K562 (cell line): ENCODE data around the gene PRICKLE3.

ENCODE experiments used
- HDAC8 ChIP-seq: fragments of 450-650 bp; IDR thresholded peaks from 2 replicates; pipeline ENCODE4 v1.6.1; 2016; ENCODE audit warnings: mild to moderate bottlenecking, missing genetic modification characterization, moderate library complexity, missing compliant biosample characterization
- MYC ChIP-seq, 2 experiments: fragments of 250-450 bp in 1 of 2; sonication (Bioruptor Pico) in 1 of 2; IDR thresholded peaks; 2 replicates each; pipeline versions ENCODE4 v1.5.1 to v1.6.1; 2012 to 2021; ENCODE audit warnings: low read depth in 2 of 2, borderline replicate concordance in 1 of 2, improper control_type of control experiment in 1 of 2, low read length in 1 of 2, mild to moderate bottlenecking in 1 of 2, moderate library complexity in 1 of 2
- NRF1 ChIP-seq, 2 experiments: fragments of 450-650 bp; IDR thresholded peaks in 1 of 2; conservative IDR thresholded peaks in 1 of 2; 2 replicates each; pipeline ENCODE4 v1.6.1; 2014; ENCODE audit warnings: mild to moderate bottlenecking in 2 of 2
- TF ChIP-seq, protein P1 (sequence below), 2 experiments: fragments of 450-650 bp; formaldehyde crosslinking in 1 of 2; IDR thresholded peaks; 2 replicates each; pipeline versions ENCODE4 v1.4.0 to v1.6.1; 2014 to 2020; ENCODE audit warnings: mild to moderate bottlenecking in 2 of 2, borderline replicate concordance in 1 of 2, low read depth in 1 of 2
- TF ChIP-seq, protein P2 (sequence below): fragments of 250-450 bp; sonication (Bioruptor Pico); IDR thresholded peaks from 2 replicates; pipeline ENCODE4 v1.8.0; 2021; ENCODE audit warnings: mild to moderate bottlenecking, moderate library complexity

DNA sequence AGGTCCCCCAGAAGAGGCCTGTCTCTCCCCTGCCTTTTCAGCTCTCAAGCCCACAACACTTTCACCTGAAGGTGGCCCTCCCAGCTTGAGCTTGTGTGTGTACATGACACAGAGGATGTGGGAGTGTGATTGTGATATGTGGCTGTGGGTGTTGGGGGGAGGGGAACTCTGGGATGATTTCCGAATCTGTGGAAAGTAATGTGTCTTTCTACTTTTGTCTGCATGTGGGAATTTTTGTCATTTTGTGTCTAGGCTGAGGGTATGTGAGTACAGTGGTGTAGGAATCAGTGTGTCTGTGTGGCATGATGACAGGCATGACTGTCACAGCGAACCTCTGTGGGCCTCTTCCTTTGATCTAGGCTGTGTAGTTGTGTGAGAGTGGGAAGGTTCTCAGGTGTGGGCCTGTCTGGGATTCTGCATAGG, 7.4 kb upstream of the PRICKLE3 start:
- TF ChIP-seq NRF1 (conservative IDR thresholded peaks at IDR 0.05 in 1 of 2, IDR thresholded peaks at IDR 0.05 in 1 of 2) (no peak), MYC (IDR thresholded peaks at IDR 0.05; ENCODE audit: low read depth, low read length) (no peak), MYC (CRISPR knock-in tag; IDR thresholded peaks at IDR 0.05; ENCODE audit: borderline replicate concordance, low read depth) (no peak), HDAC8 (no peak)
- TF ChIP-seq, protein P1, sequence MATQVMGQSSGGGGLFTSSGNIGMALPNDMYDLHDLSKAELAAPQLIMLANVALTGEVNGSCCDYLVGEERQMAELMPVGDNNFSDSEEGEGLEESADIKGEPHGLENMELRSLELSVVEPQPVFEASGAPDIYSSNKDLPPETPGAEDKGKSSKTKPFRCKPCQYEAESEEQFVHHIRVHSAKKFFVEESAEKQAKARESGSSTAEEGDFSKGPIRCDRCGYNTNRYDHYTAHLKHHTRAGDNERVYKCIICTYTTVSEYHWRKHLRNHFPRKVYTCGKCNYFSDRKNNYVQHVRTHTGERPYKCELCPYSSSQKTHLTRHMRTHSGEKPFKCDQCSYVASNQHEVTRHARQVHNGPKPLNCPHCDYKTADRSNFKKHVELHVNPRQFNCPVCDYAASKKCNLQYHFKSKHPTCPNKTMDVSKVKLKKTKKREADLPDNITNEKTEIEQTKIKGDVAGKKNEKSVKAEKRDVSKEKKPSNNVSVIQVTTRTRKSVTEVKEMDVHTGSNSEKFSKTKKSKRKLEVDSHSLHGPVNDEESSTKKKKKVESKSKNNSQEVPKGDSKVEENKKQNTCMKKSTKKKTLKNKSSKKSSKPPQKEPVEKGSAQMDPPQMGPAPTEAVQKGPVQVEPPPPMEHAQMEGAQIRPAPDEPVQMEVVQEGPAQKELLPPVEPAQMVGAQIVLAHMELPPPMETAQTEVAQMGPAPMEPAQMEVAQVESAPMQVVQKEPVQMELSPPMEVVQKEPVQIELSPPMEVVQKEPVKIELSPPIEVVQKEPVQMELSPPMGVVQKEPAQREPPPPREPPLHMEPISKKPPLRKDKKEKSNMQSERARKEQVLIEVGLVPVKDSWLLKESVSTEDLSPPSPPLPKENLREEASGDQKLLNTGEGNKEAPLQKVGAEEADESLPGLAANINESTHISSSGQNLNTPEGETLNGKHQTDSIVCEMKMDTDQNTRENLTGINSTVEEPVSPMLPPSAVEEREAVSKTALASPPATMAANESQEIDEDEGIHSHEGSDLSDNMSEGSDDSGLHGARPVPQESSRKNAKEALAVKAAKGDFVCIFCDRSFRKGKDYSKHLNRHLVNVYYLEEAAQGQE (IDR thresholded peaks at IDR 0.05; ENCODE audit: borderline replicate concordance) = no peak
- TF ChIP-seq, protein P1 (CRISPR knock-in tag; IDR thresholded peaks at IDR 0.05; ENCODE audit: low read depth) = no peak
- TF ChIP-seq, protein P2, sequence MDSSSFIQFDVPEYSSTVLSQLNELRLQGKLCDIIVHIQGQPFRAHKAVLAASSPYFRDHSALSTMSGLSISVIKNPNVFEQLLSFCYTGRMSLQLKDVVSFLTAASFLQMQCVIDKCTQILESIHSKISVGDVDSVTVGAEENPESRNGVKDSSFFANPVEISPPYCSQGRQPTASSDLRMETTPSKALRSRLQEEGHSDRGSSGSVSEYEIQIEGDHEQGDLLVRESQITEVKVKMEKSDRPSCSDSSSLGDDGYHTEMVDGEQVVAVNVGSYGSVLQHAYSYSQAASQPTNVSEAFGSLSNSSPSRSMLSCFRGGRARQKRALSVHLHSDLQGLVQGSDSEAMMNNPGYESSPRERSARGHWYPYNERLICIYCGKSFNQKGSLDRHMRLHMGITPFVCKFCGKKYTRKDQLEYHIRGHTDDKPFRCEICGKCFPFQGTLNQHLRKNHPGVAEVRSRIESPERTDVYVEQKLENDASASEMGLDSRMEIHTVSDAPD (CRISPR knock-in tag) = no peak
